SW 1271 (cell line): ENCODE data around the gene TBCA.
"Not testable (repeated sequence)": the region's sequence is repeated elsewhere in the genome, so short reads cannot be mapped to it uniquely, and the experiment has no call there.

ENCODE experiments used
- DNase-seq, 2 experiments: peaks; one replicate each; lab custom pipeline; 2025; lab: John Stamatoyannopoulos, UW

TBCA gene

GRCh38 chr5:77772729-77773128 lies 3.4 kb downstream of the TBCA start:
- no peak for DNase-seq

DNA sequence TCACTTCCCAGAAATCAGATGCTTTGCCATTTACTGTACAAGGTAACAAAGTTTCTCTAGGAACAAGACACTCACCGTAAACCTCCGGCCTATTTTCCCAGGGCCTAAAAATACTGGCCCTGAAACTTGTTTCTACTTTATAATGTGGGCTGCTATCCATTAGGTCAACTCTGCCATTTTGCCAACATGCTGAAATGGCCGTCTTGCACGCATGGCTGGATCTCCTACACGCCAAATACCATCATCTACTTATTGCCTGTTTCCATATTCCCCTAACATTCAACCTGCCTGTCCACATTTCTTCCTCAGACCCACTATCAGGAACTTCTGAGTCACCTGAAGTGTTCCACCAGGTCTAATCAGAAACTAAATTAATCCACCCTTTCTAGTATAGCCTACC lies 4.7 kb downstream of the TBCA start:
- no peak for DNase-seq

DNA sequence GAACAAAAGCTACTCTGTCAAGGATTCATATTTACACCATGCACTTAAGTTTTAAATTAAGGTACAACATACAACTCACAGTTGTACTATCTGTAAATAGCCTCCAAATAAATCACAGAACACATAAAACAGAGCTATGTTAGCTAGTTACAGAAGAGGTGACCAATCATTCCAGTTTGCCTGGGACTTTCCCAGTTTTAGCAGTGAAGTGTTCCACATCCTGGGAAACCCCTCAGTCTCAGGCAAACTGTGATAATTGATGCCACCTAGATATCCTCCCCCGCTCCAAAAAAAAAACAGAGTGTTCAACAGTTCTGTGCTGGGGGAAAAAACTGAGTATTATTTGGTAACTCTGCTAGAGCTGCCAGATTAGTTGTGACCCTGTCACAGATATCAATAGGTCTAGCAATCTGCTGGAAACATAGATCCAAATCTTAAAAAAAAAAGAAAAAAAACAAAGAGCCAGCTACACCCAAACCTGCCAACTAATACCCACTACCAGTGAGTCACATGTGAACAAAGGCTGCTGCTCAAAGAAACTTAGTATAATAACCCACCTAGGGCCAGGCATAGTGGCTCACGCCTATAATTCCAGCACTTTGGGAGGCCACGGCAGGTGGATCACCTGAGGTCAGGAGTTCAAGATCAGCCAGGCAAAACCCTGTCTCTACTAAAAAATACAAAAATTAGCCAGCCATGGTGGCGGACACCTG lies 5.7 kb downstream of the TBCA start:
- peak in 1 of 2 experiments; percentile 6 for DNase-seq

DNA sequence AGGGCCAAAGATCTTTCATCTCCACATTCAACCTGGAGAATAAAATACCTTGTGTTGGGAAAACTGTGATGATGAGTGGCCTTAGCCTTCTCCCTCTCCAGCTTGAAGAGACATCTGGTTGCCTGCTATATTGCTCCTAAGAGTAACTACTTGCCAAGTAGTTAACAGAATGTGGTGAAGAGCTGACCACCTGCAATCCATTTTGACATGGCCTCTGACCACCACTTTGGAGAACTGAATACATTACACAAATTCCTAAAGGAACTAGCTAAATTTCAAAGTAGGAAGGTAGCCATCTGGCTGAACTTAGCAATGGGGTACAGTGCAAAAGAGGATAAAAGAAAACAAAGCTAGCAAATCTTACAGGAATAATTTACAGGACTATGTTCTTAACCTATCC lies 7.2 kb downstream of the TBCA start:
- no peak for DNase-seq

- no peak for DNase-seq
Measured at GRCh38 chr5:77767301-77767700, 8.8 kb downstream of the TBCA start.

GRCh38 chr5:77761606-77762005 lies 14.5 kb downstream of the TBCA start:
- DNase-seq: no peak

GRCh38 chr5:77758141-77758938 lies 17.8 kb downstream of the TBCA start:
- DNase-seq: no peak

- DNase-seq: no peak
Measured at GRCh38 chr5:77751328-77752023, 24.7 kb downstream of the TBCA start.

GRCh38 chr5:77750928-77751327 lies 25.2 kb downstream of the TBCA start:
- DNase-seq: not testable (repeated sequence)

- DNase-seq: no peak
Measured at GRCh38 chr5:77748160-77748559, 28.0 kb downstream of the TBCA start.

- DNase-seq: no peak
Measured at GRCh38 chr5:77744116-77744515, 32.0 kb downstream of the TBCA start.

GRCh38 chr5:77743181-77743580 lies 33.0 kb downstream of the TBCA start:
- no peak for DNase-seq

GRCh38 chr5:77741608-77742007 lies 34.5 kb downstream of the TBCA start:
- DNase-seq: no peak

GRCh38 chr5:77734885-77735284 lies 41.3 kb downstream of the TBCA start:
- DNase-seq: no peak

DNA sequence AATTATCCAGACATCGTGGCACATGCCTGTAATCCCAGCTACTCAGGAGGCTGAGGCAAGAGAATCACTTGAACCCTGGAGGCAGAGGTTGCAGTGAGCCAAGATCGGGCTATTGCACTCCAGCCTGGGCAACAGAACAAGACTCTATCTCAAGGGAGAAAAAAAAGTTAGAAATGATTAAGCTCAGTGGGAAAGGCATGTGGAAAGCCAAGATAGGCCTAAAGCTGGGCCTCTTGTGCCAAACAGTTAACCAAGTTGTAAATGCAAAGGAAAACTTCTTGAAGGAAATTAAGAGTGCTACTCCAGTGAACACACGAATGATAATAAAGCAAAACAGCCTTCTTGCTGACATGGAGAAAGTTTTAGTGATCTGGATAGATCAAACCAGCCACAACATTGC lies 43.0 kb downstream of the TBCA start:
- no peak for DNase-seq

GRCh38 chr5:77727190-77727589 lies 48.9 kb downstream of the TBCA start:
- no peak for DNase-seq

GRCh38 chr5:77725616-77726015 lies 50.5 kb downstream of the TBCA start:
- DNase-seq: no peak

DNA sequence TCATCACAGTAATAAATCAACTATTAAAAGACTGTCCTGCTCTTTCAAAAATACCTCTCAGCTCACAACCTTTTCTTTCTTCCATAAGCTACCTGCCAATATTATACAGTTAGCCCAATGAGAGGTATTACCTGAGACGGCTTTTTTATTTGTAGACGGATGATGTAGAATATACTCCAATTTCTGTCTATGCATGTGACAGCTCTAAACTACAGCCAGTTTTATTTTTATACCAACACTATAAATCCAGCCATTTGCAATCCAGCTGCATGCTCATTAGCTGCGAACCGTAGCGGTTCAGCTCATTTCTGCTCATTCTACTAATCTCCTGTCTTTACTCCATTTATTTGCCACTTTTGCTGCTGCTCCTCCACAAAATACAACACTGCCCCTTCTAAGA lies 51.2 kb downstream of the TBCA start:
- DNase-seq: no peak

- no peak for DNase-seq
Measured at GRCh38 chr5:77719666-77720363, 56.3 kb downstream of the TBCA start.

DNA sequence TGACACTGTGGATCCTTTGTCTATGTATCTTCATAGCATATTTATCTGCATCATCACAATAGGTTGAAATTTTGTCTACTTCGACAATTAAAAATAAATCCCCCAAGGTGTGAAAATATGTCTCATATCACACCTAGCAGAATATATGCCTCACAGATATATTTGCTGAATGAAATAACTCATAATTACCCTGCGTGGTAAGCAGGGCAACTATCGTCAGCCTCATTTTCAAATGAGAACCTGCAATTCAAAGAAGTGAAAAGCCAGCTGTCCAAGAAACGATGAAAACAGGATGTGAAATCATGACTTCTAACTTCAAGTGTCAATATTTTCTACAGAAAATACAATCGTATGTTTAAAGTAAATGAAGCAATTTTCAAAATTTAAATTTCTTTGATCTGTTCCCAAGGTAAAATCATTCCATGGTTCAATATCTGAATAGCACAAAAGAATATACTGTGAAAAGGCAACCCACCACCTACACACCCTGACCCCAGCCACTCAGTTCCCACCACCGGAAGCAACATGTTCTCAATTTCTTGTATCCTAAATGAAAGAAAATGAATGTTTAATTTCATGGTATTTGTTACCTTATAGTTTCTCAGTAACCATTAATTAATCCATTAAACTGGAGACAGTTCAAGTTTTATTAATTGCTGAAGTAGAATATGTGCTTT lies 57.1 kb downstream of the TBCA start:
- no peak for DNase-seq

- no peak for DNase-seq
Measured at GRCh38 chr5:77709993-77710685, 66.0 kb downstream of the TBCA start.
